Astrocyte of the cerebellum (primary cell): ENCODE data around the gene PFN3.

ENCODE experiments used
- DNase-seq: peaks from one replicate; pipeline ENCODE4 v3.0.0-alpha.2; 2011; ENCODE audit warnings: low read depth
- H3K4me3 ChIP-seq: 2 replicates; pipeline ENCODE4 v1.5.1; 2011; ENCODE audit warnings: mild to moderate bottlenecking, low read depth, low read length, moderate library complexity
- CTCF ChIP-seq: IDR thresholded peaks from 2 replicates; pipeline ENCODE4 v1.5.1; 2012; ENCODE audit warnings: low read length, low read depth, moderate library complexity, mild to moderate bottlenecking; ENCODE audit errors: missing control alignments
- in situ Hi-C: cut with HindIII; loops from 2 replicates; pipeline ENCODE4 v1.10.0; 2017; ENCODE audit warnings: low sequenced_read_pairs

Gene PFN3

DNA sequence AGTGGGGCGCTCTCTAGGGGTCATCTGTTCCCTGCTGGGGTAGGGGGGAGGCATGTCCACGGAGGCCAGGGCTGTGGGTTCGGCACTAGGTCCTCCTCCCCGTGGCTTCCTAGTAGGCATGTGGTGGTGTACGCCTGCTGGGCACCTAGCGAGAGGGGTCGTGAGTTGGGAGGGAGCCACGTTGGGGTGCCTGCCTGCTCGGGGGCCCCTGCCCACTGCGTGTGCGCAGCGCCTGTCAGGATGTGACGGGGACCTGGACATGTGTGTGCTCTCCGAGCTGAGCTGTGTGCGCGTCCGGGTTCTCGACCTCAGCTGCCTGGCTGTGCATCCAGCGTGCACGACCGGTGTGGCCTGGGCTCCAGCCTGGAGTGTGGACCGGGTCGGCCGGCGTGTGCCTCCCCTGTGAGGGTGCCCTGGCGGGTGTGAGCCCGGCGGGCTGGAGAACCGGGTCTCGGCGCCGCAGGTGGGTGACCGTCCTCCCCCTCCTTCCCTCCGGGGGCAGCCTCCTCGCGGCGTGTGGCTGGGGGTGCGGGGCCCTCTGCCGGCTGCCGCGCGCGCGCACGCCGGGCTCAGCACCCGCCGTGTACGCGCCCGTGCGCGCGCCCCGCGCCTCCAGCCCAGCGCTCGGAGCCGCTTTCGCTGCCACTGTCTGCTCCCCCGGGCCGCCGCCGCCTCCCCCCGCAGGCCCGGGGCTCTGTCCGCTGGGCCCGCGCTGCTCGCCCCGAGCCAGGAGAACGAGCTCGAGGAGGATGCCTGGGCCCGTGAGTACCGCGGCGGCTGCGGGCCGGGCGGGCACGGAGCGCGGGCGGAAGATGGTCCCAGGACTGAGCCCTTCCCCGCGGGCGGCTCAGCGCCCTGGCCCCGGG lies 46.0 kb upstream of the PFN3 start, which contains the start of gene PRR7:
Gene PRR7, plus strand, starts transcription at position 615 of the 866 bp plus-strand sequence. CDS start 8,254 bp downstream, outside the sequence.
- TF ChIP-seq CTCF, result no peak
- peak within 1 kb of the TSS; percentile 54 for H3K4me3 ChIP-seq
- in situ Hi-C loops, result loop anchor here (5.0 kb wide), 1 partner anchor 124 kb away; no protein-coding TSS in a partner anchor
- no peak for DNase-seq

- in situ Hi-C loops, result loop anchor here (5.0 kb wide), 1 partner anchor 124 kb away; no protein-coding TSS in a partner anchor
- DNase-seq, result no peak
- no peak for TF ChIP-seq CTCF
- peak overlapping the region; percentile 54 for H3K4me3 ChIP-seq
Measured at GRCh38 chr5:177445917-177446199, 45.4 kb upstream of the PFN3 start.

DNA sequence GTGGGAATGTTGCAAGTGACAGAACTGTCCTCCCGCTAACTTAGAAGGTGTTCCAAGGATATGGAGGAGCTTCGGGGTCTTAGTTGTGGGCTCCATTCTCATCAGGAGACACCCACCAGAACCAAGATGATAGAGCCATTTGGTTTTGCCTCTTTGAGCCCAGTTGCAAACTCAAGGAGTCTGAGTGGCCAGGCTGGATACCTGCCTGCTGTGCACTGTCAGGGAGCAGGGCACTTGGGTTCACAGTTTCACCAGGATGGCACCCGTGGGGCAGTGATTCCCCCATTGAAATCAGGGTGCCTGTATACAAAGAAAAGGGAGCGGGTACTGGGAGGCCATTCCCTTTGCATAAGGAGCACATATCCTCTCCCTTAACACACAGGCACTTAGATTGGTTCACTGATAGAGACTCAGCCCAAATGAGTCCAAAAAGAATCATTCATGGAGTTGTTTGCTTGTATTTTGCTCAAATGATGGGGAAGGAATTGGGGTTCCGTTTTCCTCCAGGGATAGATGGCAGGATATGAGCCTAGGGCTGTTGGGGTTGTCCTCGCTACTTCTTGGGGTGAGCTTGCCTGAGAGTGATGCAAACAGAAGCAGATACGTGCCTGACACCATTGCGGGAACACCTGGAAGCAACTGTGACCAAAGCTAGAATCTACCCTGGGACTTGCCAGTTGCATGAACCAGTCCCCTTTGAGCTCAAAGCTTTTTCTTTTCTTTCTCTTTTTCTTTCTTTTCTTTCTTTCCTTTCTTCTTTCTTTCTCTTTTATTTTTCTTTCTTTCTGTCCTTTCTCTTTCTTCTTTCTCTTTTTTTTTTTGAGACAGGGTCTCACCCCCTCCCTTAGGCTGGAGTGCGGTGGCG lies 44.8 kb upstream of the PFN3 start:
- no peak for DNase-seq
- in situ Hi-C loops, result loop anchor here (5.0 kb wide), 1 partner anchor 123 kb away; no protein-coding TSS in a partner anchor
- TF ChIP-seq CTCF, result no peak

GRCh38 chr5:177444106-177445051 lies 43.9 kb upstream of the PFN3 start:
- H3K4me3 ChIP-seq, result no peak overlapping the region
- in situ Hi-C loops, result loop anchor here (5.0 kb wide), 3 partner anchors 37 to 122 kb away; partner anchors contain the start of gene F12

More for the DNA sequence above, 44.8 kb upstream of the PFN3 start:
- no peak overlapping the region for H3K4me3 ChIP-seq

DNA sequence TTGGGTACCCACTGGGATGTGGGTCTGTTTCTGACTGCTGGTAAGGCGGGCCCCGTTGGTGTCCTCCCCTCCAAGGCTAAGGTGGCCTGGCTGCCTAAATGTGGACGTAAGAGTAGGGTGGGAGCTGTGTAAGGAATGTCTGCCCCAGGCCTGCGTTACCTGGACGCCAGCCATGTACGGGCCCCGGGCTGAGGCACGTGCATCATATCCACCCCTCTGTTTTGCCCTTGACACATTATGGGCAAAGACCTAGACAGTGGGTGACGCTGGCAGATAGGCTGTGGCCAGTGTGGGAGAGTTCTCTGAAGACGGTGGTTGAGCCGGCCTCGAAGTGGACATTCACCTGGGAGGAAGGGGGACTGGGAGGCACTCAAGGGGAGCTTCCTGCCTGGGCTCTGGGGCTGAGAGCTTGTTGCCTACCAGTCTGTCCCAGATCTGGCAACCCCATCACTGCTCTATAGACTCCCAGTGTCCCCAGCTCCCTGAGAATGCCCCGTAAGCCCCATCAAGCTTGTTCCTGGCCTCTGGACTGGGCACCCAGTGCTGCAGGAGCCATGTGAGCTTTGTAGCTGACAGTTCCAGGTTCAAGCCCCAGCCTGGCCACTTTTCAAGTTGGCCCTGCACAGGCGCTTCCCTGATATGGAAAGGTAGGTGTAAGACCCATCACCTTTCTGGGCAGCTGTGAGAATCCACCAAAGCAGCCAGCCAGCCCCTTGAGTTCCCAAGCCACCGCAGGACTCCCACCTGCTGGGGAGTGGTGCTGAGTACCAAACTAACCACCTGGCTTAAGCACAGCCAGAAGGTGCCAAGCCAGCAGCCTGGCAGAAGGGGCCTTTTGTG lies 42.9 kb upstream of the PFN3 start:
- no peak for DNase-seq
- TF ChIP-seq CTCF, result no peak
- H3K4me3 ChIP-seq, result no peak overlapping the region
- in situ Hi-C loops, result loop anchor here (5.0 kb wide), 2 partner anchors 36 to 81 kb away; partner anchors contain the start of gene F12

More at GRCh38 chr5:177444106-177445051, 43.9 kb upstream of the PFN3 start:
- no peak for DNase-seq
- no peak for TF ChIP-seq CTCF
